H1 (cell line): ENCODE results near the gene PDCD7. TPM values are rescaled to one million over a fixed set of nuclear protein-coding genes. Genes with fewer than 3 reads are reported as not detected.

Experiments used
- CTCF ChIA-PET: fragments of 300-600 bp; sonication (Branson Sonifier 250); formaldehyde crosslinking; loops from one replicate; lab custom pipeline; 2021; ENCODE audit not compliant: partially characterized antibody; lab: Charles Lee
- POLR2A ChIA-PET: fragments of 300-600 bp; sonication (Branson Sonifier 250); formaldehyde crosslinking; loops from one replicate; lab custom pipeline; 2021; ENCODE audit warnings: inconsistent platforms; ENCODE audit not compliant: partially characterized antibody; lab: Charles Lee
- DNase-seq, 2 experiments: peaks; one replicate each; pipeline versions ENCODE4 v3.0.0 to v3.0.0-alpha.2; 2010 to 2022; ENCODE audit warnings: low spot score in 2 of 2, low read depth in 1 of 2, mixed read lengths in 1 of 2
- FAIRE-seq: peaks from 2 replicates; lab custom pipeline; 2011; peaks lifted over from hg19 to GRCh38; lab: Jason Lieb, UNC
- H2AFZ ChIP-seq: 2 replicates; pipeline ENCODE4 v1.8.1; 2012; ENCODE audit warnings: low read length, inconsistent platforms
- H2AK5ac ChIP-seq: 2 replicates; pipeline ENCODE4 v1.6.1; 2013; ENCODE audit warnings: low read depth, low read length
- H2BK120ac ChIP-seq: replicated peaks from 2 replicates; pipeline ENCODE3; 2013; ENCODE audit warnings: low read depth, low read length, inconsistent platforms
- H2BK12ac ChIP-seq: 2 replicates; pipeline ENCODE4 v1.6.1; 2013; ENCODE audit warnings: low read depth, low read length
- H2BK15ac ChIP-seq: 2 replicates; pipeline ENCODE4 v1.6.1; 2013; ENCODE audit warnings: low read length
- H2BK20ac ChIP-seq: 2 replicates; pipeline ENCODE4 v1.6.1; 2013; ENCODE audit warnings: low read length
- H2BK5ac ChIP-seq: 2 replicates; pipeline ENCODE4 v1.6.1; 2013; ENCODE audit warnings: low read depth, low read length
- H3K14ac ChIP-seq: 2 replicates; pipeline ENCODE4 v1.6.1; 2013; ENCODE audit warnings: inconsistent platforms; ENCODE audit not compliant: insufficient read length
- H3K18ac ChIP-seq: 2 replicates; pipeline ENCODE4 v1.6.1; 2013; ENCODE audit warnings: low read length; ENCODE audit errors: extremely low read depth
- H3K23ac ChIP-seq: 2 replicates; pipeline ENCODE4 v1.6.1; 2013; ENCODE audit warnings: inconsistent platforms; ENCODE audit not compliant: insufficient read length
- H3K23me2 ChIP-seq: 2 replicates; pipeline ENCODE4 v1.6.1; 2013; ENCODE audit warnings: low read depth, low read length
- H3K27ac ChIP-seq: 2 replicates; pipeline ENCODE4 v1.6.1; 2011; ENCODE audit warnings: low read depth, low read length, inconsistent platforms
- H3K27me3 ChIP-seq, 4 experiments: replicated peaks in 1 of 4; 1 replicate in 1 of 4; 2 replicates in 3 of 4; pipeline versions ENCODE4 v1.6.1 to v1.8.1; 2011 to 2013; ENCODE audit warnings: low read length in 3 of 4, mild to moderate bottlenecking in 3 of 4, inconsistent platforms in 2 of 4, mixed read lengths in 2 of 4, moderate library complexity in 1 of 4; ENCODE audit not compliant: control insufficient read depth in 3 of 4, insufficient read depth in 3 of 4; ENCODE audit errors: extremely low read depth in 1 of 4
- H3K36me3 ChIP-seq, 4 experiments: 2 replicates each; pipeline versions ENCODE4 v1.6.1 to v1.8.1; 2011 to 2013; ENCODE audit warnings: mild to moderate bottlenecking in 4 of 4, low read length in 3 of 4, moderate library complexity in 2 of 4, control low read depth in 1 of 4, inconsistent platforms in 1 of 4; ENCODE audit not compliant: insufficient read depth in 4 of 4, control insufficient read depth in 2 of 4
- H3K4ac ChIP-seq: replicated peaks from 2 replicates; pipeline ENCODE3; 2013; ENCODE audit warnings: low read length, low read depth, mixed read lengths, inconsistent platforms; ENCODE audit not compliant: insufficient read length
- H3K4me1 ChIP-seq, 4 experiments: replicated peaks in 1 of 4; 1 replicate in 1 of 4; 2 replicates in 3 of 4; pipeline versions ENCODE4 v1.6.1 to v1.8.1; 2011 to 2013; ENCODE audit warnings: low read length in 3 of 4, inconsistent platforms in 2 of 4, mixed read lengths in 1 of 4; ENCODE audit not compliant: insufficient read depth in 4 of 4, control insufficient read depth in 3 of 4
- H3K4me2 ChIP-seq, 2 experiments: 2 replicates each; pipeline versions ENCODE4 v1.6.1 to v1.8.1; 2011 to 2013; ENCODE audit warnings: low read depth in 2 of 2, low read length in 2 of 2, control low read depth in 1 of 2, inconsistent platforms in 1 of 2, mild to moderate bottlenecking in 1 of 2; ENCODE audit not compliant: insufficient read depth in 1 of 2
- H3K4me3 ChIP-seq, 4 experiments: fragments of 200-600, 300-600 bp in 1 of 4; sonication (generic), shearing (Covaris generic), sonication (Bioruptor Twin) in 1 of 4; 2 replicates each; pipeline versions ENCODE4 v1.5.1 to v1.8.1; 2011 to 2016; ENCODE audit warnings: low read length in 4 of 4, low read depth in 3 of 4, control low read depth in 2 of 4, inconsistent platforms in 2 of 4, mild to moderate bottlenecking in 2 of 4, mixed read lengths in 1 of 4, moderate library complexity in 1 of 4; ENCODE audit not compliant: insufficient read depth in 2 of 4; ENCODE audit errors: extremely low read depth in 1 of 4
- H3K56ac ChIP-seq: replicated peaks from 2 replicates; pipeline ENCODE3; 2013; ENCODE audit warnings: low read depth, mild to moderate bottlenecking, mixed read lengths, low read length, inconsistent platforms; ENCODE audit not compliant: insufficient read length
- H3K79me1 ChIP-seq: 2 replicates; pipeline ENCODE4 v1.6.1; 2013; ENCODE audit warnings: low read depth, low read length, control low read depth
- H3K79me2 ChIP-seq, 2 experiments: 2 replicates each; pipeline versions ENCODE4 v1.6.1 to v1.8.1; 2012 to 2013; ENCODE audit warnings: low read length in 2 of 2, mild to moderate bottlenecking in 2 of 2, inconsistent platforms in 1 of 2; ENCODE audit not compliant: insufficient read depth in 2 of 2, control insufficient read depth in 1 of 2
- H3K9ac ChIP-seq, 4 experiments: replicated peaks in 1 of 4; 1 replicate in 1 of 4; 2 replicates in 3 of 4; pipeline versions ENCODE4 v1.6.1 to v1.8.1; 2011 to 2013; ENCODE audit warnings: low read depth in 3 of 4, low read length in 3 of 4, control low read depth in 2 of 4, mild to moderate bottlenecking in 2 of 4, moderate library complexity in 2 of 4, inconsistent platforms in 1 of 4; ENCODE audit errors: extremely low read depth in 1 of 4
- H3K9me3 ChIP-seq, 2 experiments: 2 replicates each; pipeline versions ENCODE4 v1.6.1 to v1.8.1; 2012 to 2013; ENCODE audit warnings: mild to moderate bottlenecking in 2 of 2, moderate library complexity in 2 of 2, control low read depth in 1 of 2, inconsistent platforms in 1 of 2, low read depth in 1 of 2, low read length in 1 of 2, mixed read lengths in 1 of 2; ENCODE audit not compliant: insufficient read depth in 2 of 2
- H4K20me1 ChIP-seq, 2 experiments: replicated peaks in 1 of 2; 2 replicates each; pipeline versions ENCODE3 to v1.8.1; 2011 to 2013; ENCODE audit warnings: inconsistent platforms in 2 of 2, low read length in 2 of 2, mild to moderate bottlenecking in 1 of 2; ENCODE audit not compliant: insufficient read depth in 2 of 2, control insufficient read depth in 1 of 2
- H4K5ac ChIP-seq: 2 replicates; pipeline ENCODE4 v1.6.1; 2013; ENCODE audit warnings: low read length, low read depth, mixed read lengths, inconsistent platforms; ENCODE audit not compliant: insufficient read length
- H4K8ac ChIP-seq: 2 replicates; pipeline ENCODE4 v1.8.0; 2013; ENCODE audit warnings: mild to moderate bottlenecking, moderate library complexity, low read length, inconsistent platforms; ENCODE audit not compliant: insufficient read depth; ENCODE audit errors: extremely low read depth
- H4K91ac ChIP-seq: replicated peaks from 2 replicates; pipeline ENCODE3; 2013; ENCODE audit warnings: low read length, mixed read lengths, inconsistent platforms; ENCODE audit not compliant: insufficient read length
- ATF2 ChIP-seq: IDR thresholded peaks from 2 replicates; pipeline ENCODE4 v1.6.1; 2012; ENCODE audit warnings: low read length, inconsistent platforms
- BACH1 ChIP-seq: IDR thresholded peaks from 2 replicates; pipeline ENCODE4 v1.6.1; 2012; ENCODE audit warnings: low read length, improper control_type of control experiment
- BCL11A ChIP-seq, 2 experiments: IDR thresholded peaks; one replicate each; pipeline ENCODE4 v1.6.1; 2011; ENCODE audit warnings: low read depth in 2 of 2, low read length in 2 of 2, mild to moderate bottlenecking in 2 of 2
- FOSL1 ChIP-seq: IDR thresholded peaks from 2 replicates; pipeline ENCODE4 v1.6.1; 2011; ENCODE audit warnings: mild to moderate bottlenecking, low read depth, low read length, moderate library complexity; ENCODE audit not compliant: insufficient read depth
- HDAC2 ChIP-seq, 2 experiments: fragments of 300-600 bp in 1 of 2; sonication (generic) in 1 of 2; IDR thresholded peaks; 2 replicates each; pipeline ENCODE4 v1.6.1; 2011 to 2012; ENCODE audit warnings: low read depth in 2 of 2, low read length in 2 of 2, mild to moderate bottlenecking in 2 of 2, moderate library complexity in 2 of 2, borderline replicate concordance in 1 of 2, inconsistent platforms in 1 of 2
- KDM5A ChIP-seq: fragments of 200-600 bp; IDR thresholded peaks from 2 replicates; pipeline ENCODE4 v1.7.1; 2012; ENCODE audit warnings: mild to moderate bottlenecking, low read length, inconsistent platforms, mixed read lengths
- WGBS, 2 experiments: shearing (Covaris generic) in 1 of 2; methylation state at CpG; one replicate each; pipeline versions ENCODE4 v1.1.6 to v1.1.7; 2013 to 2015; ENCODE audit warnings: low lambda C conversion rate in 2 of 2, mixed read lengths in 2 of 2, inconsistent platforms in 1 of 2, low coverage in 1 of 2, missing lambda C conversion rate in 1 of 2; ENCODE audit not compliant: insufficient replicate concordance in 2 of 2, insufficient coverage in 1 of 2, insufficient read length in 1 of 2; ENCODE audit errors: extremely low coverage in 1 of 2, missing lambda C conversion rate in 1 of 2; 5-methylcytosine and 5-hydroxymethylcytosine counted together
- polyA plus RNA-seq, 7 experiments: library from polyadenylated mRNA; depleted of rRNA in 3 of 7; stranded (reverse) in 5 of 7; unstranded in 2 of 7; fragments of >200 nt in 5 of 7; fragments of 200-250 nt in 2 of 7; gene quantifications; 1 replicate in 5 of 7; 2 replicates in 1 of 7; 4 replicates in 1 of 7; pipeline versions ENCODE4 v1.2.1 to v1.2.3, GENCODE V29; 2011 to 2013; ENCODE audit warnings: missing spikeins in 2 of 7, mixed read lengths in 2 of 7
- total RNA-seq: library from RNA; stranded (reverse); fragmentation: NEBNext Ultra II Directional; extraction: Animal tissue kit (Norgen Biotek cat#: 25700); gene quantifications from 2 replicates; pipeline ENCODE4 v1.2.1, GENCODE V29; 2021

The PDCD7 gene
- total and polyA plus RNA-seq, 2 of the 8 experiments (the other 6 are each of a cell fraction or from before 2014, with no cell fraction given) = 11.5 to 25.6 TPM

- H3K4me2 ChIP-seq = no peak overlapping the region
- no peak overlapping the region for H4K8ac ChIP-seq
- H2BK15ac ChIP-seq = no peak overlapping the region
- peaks cover 2 to 3% of the 10 kb centered on the region in 2 experiments for H4K20me1 ChIP-seq
- no peaks in the 10 kb centered on the region; a peak in 1 of 7 replicates for H3K27me3 ChIP-seq
- H2BK20ac ChIP-seq = no peak overlapping the region
- H3K23me2 ChIP-seq = no peaks in the 10 kb centered on the region
- H3K4me1 ChIP-seq = no peaks in the 10 kb centered on the region
- WGBS, 2 experiments = 95% methylated on average over 5 of the region's 5 CpGs; no CpG with 5 or more reads in 1 of the 2 experiments
- no peak overlapping the region for H4K5ac ChIP-seq
- CTCF ChIA-PET = interaction anchor here (0.6 kb wide), 1 partner anchor 84 kb away, joined by 3 read pairs; no protein-coding TSS in a partner anchor
- no peak overlapping the region for H3K4ac ChIP-seq
- DNase-seq (no peak), FAIRE-seq (no peak)
- H3K36me3 ChIP-seq = peaks cover 0 to 21% (median 6%) of the 10 kb centered on the region in 4 experiments; a peak in 3 of 8 replicates
- H3K9me3 ChIP-seq = no peaks in the 10 kb centered on the region
- H2BK120ac ChIP-seq = no peak overlapping the region
- H3K4me3 ChIP-seq = no peak overlapping the region
- H3K56ac ChIP-seq = no peak overlapping the region
- H4K91ac ChIP-seq = no peak overlapping the region
- H3K79me1 ChIP-seq = no peaks in the 10 kb centered on the region
- H3K14ac ChIP-seq = no peak overlapping the region
- H2BK5ac ChIP-seq = no peak overlapping the region
- no peaks in the 10 kb centered on the region; a peak in 1 of 4 replicates for H3K79me2 ChIP-seq
- H2AFZ ChIP-seq = no peak overlapping the region
- no peak overlapping the region for H3K9ac ChIP-seq
- POLR2A ChIA-PET = interaction anchor here (1.5 to 2.7 kb wide), 3 partner anchors 9 to 129 kb away, joined by 3 to 6 read pairs (median 3); partner anchors contain the start of gene CLPX
- H2BK12ac ChIP-seq = no peak overlapping the region
- no peak overlapping the region for H3K23ac ChIP-seq
- H3K18ac ChIP-seq = no peak overlapping the region
- TF ChIP-seq KDM5A = no peak
- TF ChIP-seq BACH1 = no peak
- TF ChIP-seq HDAC2 (IDR thresholded peaks at IDR 0.05; ENCODE audit: borderline replicate concordance in 1 of 2, low read depth in 2 of 2, low read length in 2 of 2) = no peak
- no peak for TF ChIP-seq BCL11A (IDR thresholded peaks at IDR 0.05; ENCODE audit: low read depth in 2 of 2, low read length in 2 of 2)
- TF ChIP-seq FOSL1 = no peak
- TF ChIP-seq ATF2 = no peak
- TF ChIP-seq, all 59 proteins: peak for 0
- H2AK5ac ChIP-seq = no peak overlapping the region
- H3K27ac ChIP-seq = no peak overlapping the region
Observed at GRCh38 chr15:65171428-65171827, 37.8 kb upstream of the PDCD7 start.
